NCI-H2107 treated with DMSO at 0.1 percent for 48 hours (cell line): ENCODE results near the gene KRTAP10-12.
A peak's percentile ranks its signal among the peaks of the same experiment; 100 is the strongest.

Experiments
- DNase-seq: peaks from one replicate; lab custom pipeline; 2025; ENCODE audit not compliant: unreplicated experiment; lab: John Stamatoyannopoulos, UW

Gene KRTAP10-12

GRCh38 chr21:44697811-44698734 lies 1.1 kb downstream of the KRTAP10-12 start:
- DNase-seq = no peak

GRCh38 chr21:44699502-44700001 lies 2.6 kb downstream of the KRTAP10-12 start:
- DNase-seq = no peak

GRCh38 chr21:44700101-44701022 lies 3.4 kb downstream of the KRTAP10-12 start:
- DNase-seq = no peak

GRCh38 chr21:44701023-44701400 lies 4.0 kb downstream of the KRTAP10-12 start:
- no peak for DNase-seq

- no peak for DNase-seq
These were observed 4.6 kb downstream of the KRTAP10-12 start for GRCh38 chr21:44701541-44701940.

GRCh38 chr21:44702111-44702972 lies 5.4 kb downstream of the KRTAP10-12 start:
- DNase-seq = peak; percentile 67

- peak; percentile 90 for DNase-seq
These were observed 6.2 kb downstream of the KRTAP10-12 start for GRCh38 chr21:44702973-44703730.

GRCh38 chr21:44703731-44704635 lies 7.0 kb downstream of the KRTAP10-12 start:
- DNase-seq = no peak

- DNase-seq = no peak
These were observed 7.6 kb downstream of the KRTAP10-12 start for GRCh38 chr21:44704636-44705001.

GRCh38 chr21:44706026-44706705 lies 9.2 kb downstream of the KRTAP10-12 start:
- DNase-seq = no peak

- DNase-seq = no peak
These were observed 10.0 kb downstream of the KRTAP10-12 start for GRCh38 chr21:44706706-44707581.

- DNase-seq = no peak
These were observed 11.4 kb downstream of the KRTAP10-12 start for GRCh38 chr21:44708213-44708865.

GRCh38 chr21:44708866-44709425 lies 12.0 kb downstream of the KRTAP10-12 start:
- no peak for DNase-seq

- DNase-seq = peak; percentile 60
These were observed 12.7 kb downstream of the KRTAP10-12 start for GRCh38 chr21:44709426-44710293.

GRCh38 chr21:44710294-44710665 lies 13.3 kb downstream of the KRTAP10-12 start:
- DNase-seq = no peak
